GM18868 (cell line): Measurements from ENCODE around the gene TMEM35A.
"Not testable (repeated sequence)": the region's sequence is repeated elsewhere in the genome, so short reads cannot be mapped to it uniquely, and the experiment has no call there.

Experiments used
- ATAC-seq: cut with Tn5 transposase; IDR thresholded peaks from one replicate; pipeline ENCODE4 v1.9.1; 2021; ENCODE audit warnings: mild to moderate bottlenecking, moderate library complexity; ENCODE audit not compliant: unreplicated experiment

Gene TMEM35A

GRCh38 chrX:101078716-101079598, at the start of gene TMEM35A:
TSS of gene TMEM35A (plus strand) at chrX:101078879. CDS start at chrX:101079003, 124 bp downstream.
- ATAC-seq, result no peak

GRCh38 chrX:101029665-101030064, 49.0 kb upstream of the TMEM35A start:
- no peak for ATAC-seq

GRCh38 chrX:101037231-101037630, 41.4 kb upstream of the TMEM35A start:
- ATAC-seq, result no peak

GRCh38 chrX:101040197-101040596, 38.5 kb upstream of the TMEM35A start:
- ATAC-seq, result peak; percentile 67

- ATAC-seq, result no peak
Measured at GRCh38 chrX:101051153-101051548, 27.5 kb upstream of the TMEM35A start.

GRCh38 chrX:101051549-101052302, 27.0 kb upstream of the TMEM35A start, which contains the start of gene TRMT2B:
TSS of gene TRMT2B (minus strand) at chrX:101052111. CDS start at chrX:101042289, 9,822 bp downstream.
- peak; percentile 93 for ATAC-seq

GRCh38 chrX:101056551-101056950, 22.1 kb upstream of the TMEM35A start:
- not testable (repeated sequence) for ATAC-seq

GRCh38 chrX:101057093-101057714, 21.5 kb upstream of the TMEM35A start:
- peak; percentile 98 for ATAC-seq

DNA sequence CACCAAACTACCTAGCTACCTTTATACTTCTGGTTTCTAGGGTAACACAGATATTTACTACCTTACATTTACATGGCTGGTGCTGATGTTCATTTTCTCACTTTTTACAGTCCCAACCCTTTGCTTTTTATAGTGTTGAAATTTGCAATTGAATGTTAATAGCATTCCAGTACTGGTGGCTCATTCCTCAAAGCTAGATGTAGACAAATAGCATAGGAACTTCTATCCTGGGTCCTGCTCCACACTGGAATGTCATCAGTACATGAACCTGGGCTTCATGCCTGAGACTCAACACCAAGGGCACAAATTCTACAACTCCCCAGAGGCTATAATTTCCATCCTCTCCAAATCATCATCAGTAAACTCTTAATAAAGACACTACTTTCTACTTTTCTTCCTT, 16.5 kb upstream of the TMEM35A start:
- no peak for ATAC-seq

GRCh38 chrX:101071582-101071981, 7.1 kb upstream of the TMEM35A start:
- ATAC-seq, result no peak

- ATAC-seq, result no peak
Measured at GRCh38 chrX:101079736-101080270, 1.1 kb downstream of the TMEM35A start.

GRCh38 chrX:101080326-101081124, 1.8 kb downstream of the TMEM35A start:
- no peak for ATAC-seq

- no peak for ATAC-seq
Measured at GRCh38 chrX:101081231-101081630, 2.6 kb downstream of the TMEM35A start.

GRCh38 chrX:101091817-101092216, 13.1 kb downstream of the TMEM35A start:
- no peak for ATAC-seq

- peak; percentile 99 for ATAC-seq
Measured at GRCh38 chrX:101097546-101098453, 19.1 kb downstream of the TMEM35A start, which contains the start of gene CENPI. TSS of gene CENPI (plus strand) at chrX:101098204. CDS start at chrX:101101071, 2,867 bp downstream.

- ATAC-seq, result no peak
Measured at GRCh38 chrX:101108284-101108683, 29.6 kb downstream of the TMEM35A start.

DNA sequence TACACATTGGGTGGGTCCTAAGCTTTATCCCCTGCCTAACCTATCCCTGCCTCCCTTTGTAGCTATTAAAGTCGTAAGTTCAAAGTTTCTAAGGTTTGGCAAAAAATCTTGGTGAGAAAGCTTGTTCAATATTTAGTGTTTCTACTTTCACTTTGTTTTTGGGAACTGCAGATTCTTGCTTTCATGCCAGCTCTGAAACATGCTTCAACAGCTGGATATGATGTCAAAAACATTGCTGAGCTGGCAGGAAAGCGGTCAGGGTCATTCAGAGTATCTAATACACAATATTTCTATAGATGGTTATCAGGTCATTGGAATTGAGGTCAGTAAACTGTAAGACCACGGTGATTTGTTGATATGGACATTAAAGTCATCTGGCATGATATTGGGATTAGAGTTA, 39.0 kb downstream of the TMEM35A start:
- ATAC-seq, result no peak

- ATAC-seq, result no peak
Measured at GRCh38 chrX:101136235-101136634, 57.6 kb downstream of the TMEM35A start.
